IPS-11a (cell line): ENCODE data around the gene KIFC3.
"Not testable (repeated sequence)": the region's sequence is repeated elsewhere in the genome, so short reads cannot be mapped to it uniquely, and the experiment has no call there.

Experiments
- H3K4me3 ChIP-seq: one replicate; pipeline ENCODE4 v1.5.1; 2013; ENCODE audit warnings: low read depth, low read length, control low read depth

Gene KIFC3

DNA sequence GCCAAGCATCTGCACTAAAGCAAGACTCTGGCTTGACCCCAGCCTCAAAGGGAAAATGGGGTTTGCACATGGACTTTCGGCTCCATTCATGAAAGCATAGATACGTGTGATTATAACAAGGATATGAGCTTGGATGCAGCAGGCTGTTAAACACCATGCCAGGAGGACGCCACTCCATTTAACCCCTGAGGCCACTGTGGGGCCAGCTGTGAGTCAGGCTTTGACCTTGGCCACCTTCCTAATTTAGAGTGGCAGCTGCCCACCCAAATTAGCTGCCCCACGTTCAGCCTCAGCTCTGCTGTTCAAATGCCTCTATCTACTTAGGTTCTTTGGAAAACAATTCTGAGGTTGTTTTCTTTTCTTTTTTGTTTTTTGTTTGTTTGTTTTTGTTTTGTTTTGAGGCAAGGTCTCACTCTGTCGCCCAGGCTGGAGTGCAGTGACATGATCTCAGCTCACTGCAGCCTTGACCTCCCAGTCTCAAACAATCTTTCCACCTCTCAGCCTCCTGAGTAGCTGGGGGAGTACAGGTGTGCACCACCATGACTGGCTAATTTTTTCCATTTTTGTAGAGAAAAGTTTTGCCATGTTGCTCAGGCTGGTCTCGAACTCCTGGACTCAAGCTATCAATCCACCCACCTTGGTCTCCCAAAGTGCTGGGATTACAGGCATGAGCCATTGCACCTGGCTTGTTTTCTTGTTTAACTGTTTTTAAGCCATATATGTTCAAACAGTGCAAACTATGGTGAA, 23.2 kb upstream of the KIFC3 start:
- H3K4me3 ChIP-seq: no peak overlapping the region

DNA sequence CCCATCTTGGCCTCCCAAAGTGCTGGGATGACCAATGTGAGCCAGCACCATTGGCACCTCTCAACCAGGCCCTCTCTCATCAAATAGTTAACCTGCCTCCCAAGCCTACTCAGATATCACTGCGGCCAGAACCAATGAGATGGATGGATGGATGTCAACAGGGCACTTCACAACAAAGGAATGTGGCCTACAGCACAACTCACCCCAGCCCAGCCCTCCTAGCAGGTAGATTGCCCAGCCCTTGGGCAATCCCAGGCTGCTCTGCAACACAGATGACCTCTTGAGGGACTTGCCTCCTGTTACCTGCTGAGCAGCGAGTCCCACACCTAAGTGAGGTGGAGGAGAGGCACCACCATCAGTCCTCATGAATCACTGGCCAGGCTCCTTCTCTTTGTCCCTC, 22.6 kb upstream of the KIFC3 start:
- no peak overlapping the region for H3K4me3 ChIP-seq

DNA sequence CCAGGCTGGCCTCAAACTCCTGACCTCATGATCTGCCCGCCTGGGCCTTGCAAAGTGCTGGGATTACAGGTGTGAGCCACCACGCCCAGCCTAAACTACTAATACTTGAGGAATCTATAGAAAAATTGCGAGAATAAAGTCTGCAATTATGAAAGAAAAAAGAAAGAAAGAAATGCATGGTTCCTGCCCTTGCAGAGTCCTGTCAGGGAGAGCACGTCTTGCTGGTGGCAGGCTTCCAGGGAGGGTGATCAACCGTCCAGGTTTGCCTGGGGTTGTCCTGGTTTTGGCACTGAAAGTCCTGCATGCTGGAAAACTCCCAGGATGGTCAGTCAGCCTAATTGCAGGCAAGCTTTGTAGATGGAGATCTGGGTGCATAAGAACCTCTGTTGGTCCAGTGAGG, 21.5 kb upstream of the KIFC3 start:
- no peak overlapping the region for H3K4me3 ChIP-seq

GRCh38 chr16:57822856-57823255, 20.6 kb upstream of the KIFC3 start:
- no peak overlapping the region for H3K4me3 ChIP-seq

GRCh38 chr16:57822018-57822553, 19.8 kb upstream of the KIFC3 start:
- no peak overlapping the region for H3K4me3 ChIP-seq

GRCh38 chr16:57821149-57821971, 19.1 kb upstream of the KIFC3 start:
- no peak overlapping the region for H3K4me3 ChIP-seq

DNA sequence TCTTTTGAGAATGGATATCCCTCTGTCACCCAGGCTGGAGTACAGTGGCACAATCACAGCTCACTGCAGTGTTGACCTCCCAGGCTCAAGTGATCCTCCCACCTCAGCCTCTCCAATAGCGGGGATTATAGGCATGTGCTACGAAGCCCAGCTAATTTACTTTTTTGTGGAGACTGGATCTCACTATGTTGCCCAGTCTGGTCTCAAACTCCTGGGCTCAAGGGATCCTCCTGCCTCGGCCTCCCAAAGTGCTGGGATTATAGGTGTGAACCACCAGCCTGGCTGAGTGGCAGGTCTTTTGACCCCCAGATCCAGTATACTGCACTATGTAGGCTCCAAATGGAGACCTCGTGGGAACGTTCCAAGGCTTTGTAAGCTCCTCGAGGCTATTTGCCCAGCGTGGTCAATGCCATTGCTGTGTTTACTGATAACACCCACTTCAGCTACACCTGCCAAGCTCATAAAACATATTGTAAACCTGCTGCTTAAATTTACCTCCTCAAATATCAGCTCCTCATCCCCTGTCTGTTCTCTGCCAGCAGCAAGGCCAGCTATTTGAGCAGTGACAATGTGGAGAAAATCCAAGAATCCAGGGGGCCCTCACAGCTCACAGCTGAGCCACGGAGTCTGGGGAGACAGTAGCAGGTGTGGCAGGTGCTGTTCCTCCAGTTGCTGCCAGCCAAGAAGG, 16.2 kb upstream of the KIFC3 start:
- H3K4me3 ChIP-seq: no peak overlapping the region

DNA sequence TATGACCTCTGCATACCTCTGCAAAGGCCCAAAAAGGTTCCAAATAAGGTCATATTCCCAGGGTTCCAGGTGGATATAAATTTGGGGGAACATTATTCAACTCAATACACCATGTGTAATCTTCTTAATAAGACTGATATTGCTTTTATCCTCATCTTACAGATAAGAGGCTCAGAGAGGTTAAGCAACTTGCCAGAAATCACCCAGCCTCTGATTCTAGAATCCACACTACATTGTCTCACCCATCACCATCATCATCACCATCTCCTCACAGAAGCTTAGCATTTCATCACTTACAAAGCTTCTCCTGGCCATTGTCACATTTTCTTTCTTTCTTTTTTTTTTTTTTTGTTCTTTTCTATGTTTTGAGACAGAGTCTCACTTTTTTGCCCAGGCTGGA, 15.4 kb upstream of the KIFC3 start:
- no peak overlapping the region for H3K4me3 ChIP-seq

GRCh38 chr16:57815987-57816745, 13.9 kb upstream of the KIFC3 start:
- H3K4me3 ChIP-seq: no peak overlapping the region

- no peak overlapping the region for H3K4me3 ChIP-seq
These were observed 12.6 kb upstream of the KIFC3 start for GRCh38 chr16:57814896-57815295.

GRCh38 chr16:57813466-57813865, 11.2 kb upstream of the KIFC3 start:
- no peak overlapping the region for H3K4me3 ChIP-seq

DNA sequence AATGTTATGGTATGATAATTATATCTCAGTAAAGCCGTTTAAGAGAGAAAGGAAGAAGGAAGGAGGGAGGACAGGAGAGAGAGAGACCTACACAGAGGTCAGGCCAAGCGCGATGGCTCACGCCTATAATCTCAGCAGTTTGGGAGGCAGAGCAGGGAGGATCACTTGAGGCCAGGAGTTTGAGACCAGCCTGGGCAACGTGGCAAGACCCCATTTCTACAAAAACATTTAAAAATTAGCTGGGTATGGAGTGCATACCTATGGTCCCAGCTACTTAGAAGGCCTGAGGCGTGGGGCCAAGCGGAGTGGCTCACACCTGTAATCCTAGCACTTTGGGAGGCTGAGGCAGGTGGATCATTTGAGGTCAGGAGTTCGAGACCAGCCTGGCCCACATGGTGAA, 9.0 kb upstream of the KIFC3 start:
- H3K4me3 ChIP-seq: not testable (repeated sequence)

DNA sequence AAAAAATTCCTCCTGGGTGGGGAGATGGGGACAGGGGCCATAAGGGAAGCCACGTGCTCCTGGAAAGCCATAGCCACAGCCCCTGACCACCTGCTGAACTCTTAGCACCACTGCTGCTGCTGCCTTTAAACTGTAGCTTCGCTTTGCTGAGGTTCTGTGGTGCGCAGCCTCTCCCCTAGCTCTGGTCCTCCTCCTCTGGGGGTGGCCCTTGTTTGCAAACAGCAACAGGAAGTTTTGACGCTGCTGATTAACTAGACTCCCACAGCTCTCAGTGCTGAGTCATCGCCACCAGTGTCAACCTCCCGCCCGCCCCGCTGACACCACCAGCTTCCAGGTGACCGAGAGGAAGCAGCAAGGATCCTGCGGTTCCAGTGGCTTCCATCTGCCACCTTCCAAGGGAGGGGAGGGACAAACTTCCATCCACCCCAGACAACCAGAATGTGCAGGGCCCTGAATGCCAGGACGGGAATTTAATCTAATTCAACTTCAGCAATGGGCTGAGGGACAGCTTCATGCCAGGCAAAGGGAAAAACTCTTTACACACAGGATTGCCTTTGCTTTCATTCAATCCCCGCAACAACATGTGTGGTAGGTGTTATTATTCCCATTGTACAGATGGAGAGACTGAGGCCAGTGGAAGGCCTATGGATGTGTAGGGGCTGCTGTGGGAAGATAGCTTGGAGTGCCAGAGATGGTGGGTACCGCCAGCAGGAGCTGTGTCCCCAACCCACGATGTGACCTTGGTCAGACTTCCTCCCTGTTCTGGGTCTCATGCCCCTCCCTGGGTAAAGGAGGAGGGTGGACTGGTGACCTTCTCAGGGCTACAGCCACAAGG, 8.1 kb upstream of the KIFC3 start:
- H3K4me3 ChIP-seq: no peak overlapping the region

GRCh38 chr16:57809276-57810196, 7.2 kb upstream of the KIFC3 start:
- no peak overlapping the region for H3K4me3 ChIP-seq

- H3K4me3 ChIP-seq: no peak overlapping the region
These were observed 6.4 kb upstream of the KIFC3 start for GRCh38 chr16:57808589-57809228.

GRCh38 chr16:57807968-57808528, 5.8 kb upstream of the KIFC3 start:
- no peak overlapping the region for H3K4me3 ChIP-seq

GRCh38 chr16:57807252-57807967, 5.1 kb upstream of the KIFC3 start:
- no peak overlapping the region for H3K4me3 ChIP-seq
